NT2/D1 (cell line): ENCODE data around the gene SRI.
"Not testable (repeated sequence)": the region's sequence is repeated elsewhere in the genome, so short reads cannot be mapped to it uniquely, and the experiment has no call there.

Source experiments
- DNase-seq: peaks from one replicate; pipeline ENCODE4 v3.0.0-alpha.2; 2011; ENCODE audit warnings: low read depth, low spot score
- H3K27me3 ChIP-seq: 2 replicates; pipeline ENCODE4 v1.6.0; 2011; ENCODE audit warnings: mild to moderate bottlenecking; ENCODE audit not compliant: insufficient read length, insufficient read depth
- H3K36me3 ChIP-seq: 2 replicates; pipeline ENCODE4 v1.6.1; 2011; ENCODE audit warnings: mild to moderate bottlenecking, low read length, mixed read lengths; ENCODE audit not compliant: insufficient read depth, insufficient read length
- H3K4me1 ChIP-seq: 2 replicates; pipeline ENCODE4 v1.5.1; 2011; ENCODE audit not compliant: insufficient read depth, insufficient read length
- H3K4me3 ChIP-seq: 2 replicates; pipeline ENCODE4 v1.5.1; 2011; ENCODE audit warnings: low read depth; ENCODE audit not compliant: insufficient read length
- H3K9ac ChIP-seq: 2 replicates; pipeline ENCODE4 v1.6.0; 2011; ENCODE audit warnings: low read depth; ENCODE audit not compliant: insufficient read length
- H3K9me3 ChIP-seq: 2 replicates; pipeline ENCODE4 v1.5.1; 2011; ENCODE audit warnings: mild to moderate bottlenecking, low read length; ENCODE audit not compliant: insufficient read depth
- SUZ12 ChIP-seq: IDR thresholded peaks from 2 replicates; pipeline ENCODE4 v1.6.1; 2011; ENCODE audit not compliant: insufficient read length, insufficient read depth; ENCODE audit errors: extremely low read depth
- YY1 ChIP-seq: IDR thresholded peaks from 2 replicates; pipeline ENCODE4 v1.6.1; 2011; ENCODE audit not compliant: insufficient read length, insufficient read depth
- ZNF274 ChIP-seq: IDR thresholded peaks from 2 replicates; pipeline ENCODE4 v1.6.1; 2011; ENCODE audit warnings: mild to moderate bottlenecking, low read depth, low read length

SRI gene

DNA sequence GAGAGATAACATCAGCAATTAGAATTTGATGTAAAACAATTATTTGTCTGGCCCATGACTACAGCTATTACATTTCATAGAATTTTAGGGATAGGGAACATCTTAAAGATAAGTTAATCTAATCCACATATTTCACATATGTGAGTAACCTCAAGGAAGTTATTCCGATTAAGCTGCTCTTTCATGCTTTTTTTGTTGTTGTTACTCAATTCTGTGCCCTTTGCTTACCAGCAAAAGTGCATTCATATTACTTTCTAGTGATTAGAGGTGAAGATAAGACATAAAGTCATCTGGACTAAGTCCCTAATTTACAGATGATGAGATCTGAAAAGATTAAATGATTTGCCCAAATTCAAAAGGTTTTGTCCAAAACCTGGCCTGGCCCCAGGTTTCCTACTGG lies 40.9 kb upstream of the SRI start:
- H3K36me3 ChIP-seq, result no peaks in the 10 kb centered on the region

GRCh38 chr7:88259656-88260380 lies 40.0 kb upstream of the SRI start:
- no peak for DNase-seq
- Histone ChIP-seq H3K9me3 (no peaks in the 10 kb centered on the region), H3K27me3 (no peaks in the 10 kb centered on the region), H3K9ac (no peak overlapping the region), H3K36me3 (no peaks in the 10 kb centered on the region), H3K4me3 (no peak overlapping the region), H3K4me1 (no peaks in the 10 kb centered on the region)
- TF ChIP-seq YY1 (no peak), SUZ12 (no peak), ZNF274 (no peak)

More for the DNA sequence above, 40.9 kb upstream of the SRI start:
- no peaks in the 10 kb centered on the region for H3K27me3 ChIP-seq
- no peak overlapping the region for H3K4me3 ChIP-seq
- no peaks in the 10 kb centered on the region for H3K4me1 ChIP-seq
- no peaks in the 10 kb centered on the region for H3K9me3 ChIP-seq
- H3K9ac ChIP-seq, result no peak overlapping the region
- DNase-seq, result no peak
- TF ChIP-seq YY1 (no peak), ZNF274 (no peak), SUZ12 (no peak)

- H3K9ac ChIP-seq, H3K36me3 ChIP-seq, H3K27me3 ChIP-seq, H3K4me3 ChIP-seq, H3K4me1 ChIP-seq, DNase-seq: not testable (repeated sequence)
- H3K9me3 ChIP-seq, result 0 out of 2 replicates have a peak, but pooled peaks cover 14% of the 10 kb centered on the region
Measured at GRCh38 chr7:88258296-88258695, 38.5 kb upstream of the SRI start.

DNA sequence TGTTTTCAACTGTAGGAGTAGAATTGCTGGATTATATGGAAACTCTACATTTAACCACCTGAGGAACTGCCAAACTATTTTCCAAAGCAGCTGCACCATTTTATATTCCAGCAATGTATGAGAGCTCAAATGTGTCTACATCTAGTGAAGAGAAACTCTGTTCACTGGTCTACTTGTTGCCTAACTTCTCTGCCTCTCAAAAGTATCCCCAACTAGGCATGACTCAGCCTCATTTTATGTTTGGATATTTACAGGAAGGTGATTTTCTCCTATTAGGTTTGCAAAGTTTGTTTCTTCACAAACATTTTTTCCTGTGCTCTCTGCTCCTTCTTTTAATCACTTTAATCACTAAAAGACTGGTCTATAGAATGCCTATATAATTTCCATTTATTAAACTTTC lies 37.1 kb upstream of the SRI start:
- Histone ChIP-seq H3K9me3 (0 out of 2 replicates have a peak, but pooled peaks cover 14% of the 10 kb centered on the region), H3K27me3 (no peaks in the 10 kb centered on the region), H3K4me3 (no peak overlapping the region), H3K9ac (no peak overlapping the region), H3K4me1 (no peaks in the 10 kb centered on the region), H3K36me3 (no peaks in the 10 kb centered on the region)
- DNase-seq, result no peak
- TF ChIP-seq YY1, result no peak
- TF ChIP-seq SUZ12, result no peak
- no peak for TF ChIP-seq ZNF274

DNA sequence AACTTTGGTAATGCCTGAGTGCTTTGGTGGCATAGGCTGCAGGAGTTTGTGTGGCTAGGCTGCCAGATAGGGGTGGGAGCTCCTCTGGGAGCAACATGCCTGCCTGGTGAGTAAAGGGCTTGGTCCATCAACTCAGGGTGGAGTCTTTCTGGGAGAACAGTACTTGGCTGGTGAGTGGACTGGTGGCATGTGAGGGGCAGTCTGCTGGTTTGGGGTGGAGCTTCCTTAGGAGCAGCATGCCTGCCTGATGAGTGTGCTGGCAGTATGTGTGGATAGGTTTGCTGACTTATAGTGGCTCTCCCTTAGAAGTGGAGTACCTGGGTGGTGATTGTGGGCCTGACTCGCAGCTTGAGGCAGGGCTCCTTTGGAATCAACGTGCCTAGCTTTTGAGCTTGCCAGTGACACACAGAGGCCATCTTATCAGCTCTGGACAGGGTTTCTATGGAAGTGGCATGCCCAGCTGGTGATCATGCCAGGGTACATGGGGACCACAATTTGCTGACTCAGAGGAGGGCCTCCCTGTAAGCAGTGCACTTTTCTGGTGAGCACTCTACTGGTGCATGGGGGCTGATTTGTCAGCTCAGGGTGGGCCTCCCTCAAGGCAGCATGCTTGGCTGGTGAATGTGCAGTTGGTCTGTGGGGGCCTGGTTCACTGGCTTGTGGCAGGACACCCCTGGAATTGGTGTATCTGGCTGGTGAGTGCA lies 35.0 kb upstream of the SRI start:
- Histone ChIP-seq H3K27me3 (no peaks in the 10 kb centered on the region), H3K4me1 (no peaks in the 10 kb centered on the region), H3K9me3 (0 out of 2 replicates have a peak, but pooled peaks cover 14% of the 10 kb centered on the region), H3K9ac (no peak overlapping the region), H3K36me3 (no peaks in the 10 kb centered on the region), H3K4me3 (no peak overlapping the region)
- no peak for DNase-seq
- TF ChIP-seq ZNF274, result no peak
- no peak for TF ChIP-seq YY1
- TF ChIP-seq SUZ12, result no peak

GRCh38 chr7:88253640-88254039 lies 33.8 kb upstream of the SRI start:
- Histone ChIP-seq H3K36me3 (no peaks in the 10 kb centered on the region), H3K9ac (no peak overlapping the region), H3K4me3 (no peak overlapping the region), H3K27me3 (no peaks in the 10 kb centered on the region), H3K4me1 (no peaks in the 10 kb centered on the region), H3K9me3 (0 out of 2 replicates have a peak, but pooled peaks cover 14% of the 10 kb centered on the region)
- DNase-seq, result no peak
- TF ChIP-seq YY1, result no peak
- no peak for TF ChIP-seq SUZ12
- TF ChIP-seq ZNF274, result no peak

GRCh38 chr7:88244258-88244657 lies 24.4 kb upstream of the SRI start:
- no peak for DNase-seq
- no peak overlapping the region for H3K9ac ChIP-seq
- no peaks in the 10 kb centered on the region for H3K27me3 ChIP-seq
- no peaks in the 10 kb centered on the region for H3K4me1 ChIP-seq
- no peaks in the 10 kb centered on the region for H3K9me3 ChIP-seq
- TF ChIP-seq SUZ12 (no peak), ZNF274 (no peak), YY1 (no peak)
- H3K36me3 ChIP-seq, result no peaks in the 10 kb centered on the region
- H3K4me3 ChIP-seq, result no peak overlapping the region
